HEK293 (cell line): Measurements from ENCODE around the gene HOXD12.
A peak's percentile ranks its signal among the peaks of the same experiment; 100 is the strongest.

Source experiments
- GLIS1 ChIP-seq: fragments of 450-650 bp; formaldehyde crosslinking; IDR thresholded peaks from 2 replicates; pipeline ENCODE4 v1.5.1; 2016; ENCODE audit warnings: missing biosample characterization, missing genetic modification characterization
- GLIS2 ChIP-seq: fragments of 450-650 bp; formaldehyde crosslinking; IDR thresholded peaks from 2 replicates; pipeline ENCODE4 v1.5.1; 2016; ENCODE audit warnings: missing biosample characterization, missing genetic modification characterization
- MZF1 ChIP-seq: fragments of 450-650 bp; formaldehyde crosslinking; IDR thresholded peaks from 2 replicates; pipeline ENCODE4 v1.5.1; 2017; ENCODE audit warnings: missing biosample characterization, missing genetic modification characterization, borderline replicate concordance
- OSR2 ChIP-seq: fragments of 450-650 bp; formaldehyde crosslinking; IDR thresholded peaks from 2 replicates; pipeline ENCODE4 v1.5.1; 2016; ENCODE audit warnings: missing biosample characterization, missing genetic modification characterization
- TRIM28 ChIP-seq: IDR thresholded peaks from 2 replicates; pipeline ENCODE4 v1.6.1; 2011; ENCODE audit warnings: low read length, control low read depth, borderline replicate concordance
- ZBTB7A ChIP-seq: fragments of 450-650 bp; formaldehyde crosslinking; IDR thresholded peaks from 2 replicates; pipeline ENCODE4 v1.5.1; 2016; ENCODE audit warnings: low read depth, missing biosample characterization, missing genetic modification characterization
- ZNF133 ChIP-seq: fragments of 450-650 bp; formaldehyde crosslinking; IDR thresholded peaks from 2 replicates; pipeline ENCODE4 v1.5.1; 2016; ENCODE audit warnings: missing biosample characterization, missing genetic modification characterization
- ZNF175 ChIP-seq: fragments of 450-650 bp; formaldehyde crosslinking; IDR thresholded peaks from 2 replicates; pipeline ENCODE4 v1.5.1; 2016; ENCODE audit warnings: missing biosample characterization, missing genetic modification characterization
- ZNF19 ChIP-seq: fragments of 450-650 bp; formaldehyde crosslinking; IDR thresholded peaks from 2 replicates; pipeline ENCODE4; 2016; ENCODE audit warnings: missing biosample characterization, missing genetic modification characterization, low read depth
- ZNF239 ChIP-seq: fragments of 450-650 bp; formaldehyde crosslinking; IDR thresholded peaks from 2 replicates; pipeline ENCODE4 v1.5.1; 2016; ENCODE audit warnings: missing biosample characterization, missing genetic modification characterization
- ZNF302 ChIP-seq: fragments of 450-650 bp; formaldehyde crosslinking; IDR thresholded peaks from 2 replicates; pipeline ENCODE4 v1.5.1; 2016; ENCODE audit warnings: missing biosample characterization, missing genetic modification characterization, low read depth
- ZNF341 ChIP-seq: fragments of 450-650 bp; formaldehyde crosslinking; IDR thresholded peaks from 2 replicates; pipeline ENCODE4; 2016; ENCODE audit warnings: low read depth, missing biosample characterization, missing genetic modification characterization
- ZNF416 ChIP-seq: fragments of 450-650 bp; formaldehyde crosslinking; IDR thresholded peaks from 2 replicates; pipeline ENCODE4 v1.5.1; 2016; ENCODE audit warnings: missing biosample characterization, missing genetic modification characterization
- ZNF48 ChIP-seq: fragments of 450-650 bp; formaldehyde crosslinking; IDR thresholded peaks from 2 replicates; pipeline ENCODE4 v1.5.1; 2016; ENCODE audit warnings: missing biosample characterization, missing genetic modification characterization
- ZNF501 ChIP-seq: fragments of 450-650 bp; formaldehyde crosslinking; IDR thresholded peaks from 2 replicates; pipeline ENCODE4 v1.5.1; 2016; ENCODE audit warnings: missing biosample characterization, missing genetic modification characterization
- ZNF596 ChIP-seq: fragments of 450-650 bp; IDR thresholded peaks from 2 replicates; pipeline ENCODE4 v1.5.0; 2018; ENCODE audit warnings: missing biosample characterization, mild to moderate bottlenecking, missing genetic modification characterization, moderate library complexity
- TF ChIP-seq, protein P1 (sequence below): fragments of 450-650 bp; formaldehyde crosslinking; IDR thresholded peaks from 2 replicates; pipeline ENCODE4 v1.5.1; 2016; ENCODE audit warnings: missing biosample characterization, missing genetic modification characterization
- TF ChIP-seq, protein P2 (sequence below): fragments of 450-650 bp; formaldehyde crosslinking; IDR thresholded peaks from 2 replicates; pipeline ENCODE4 v1.5.1; 2017; ENCODE audit warnings: missing biosample characterization, mild to moderate bottlenecking, missing genetic modification characterization, moderate library complexity
- TF ChIP-seq, protein P3 (sequence below): fragments of 450-650 bp; formaldehyde crosslinking; IDR thresholded peaks from 2 replicates; pipeline ENCODE4 v1.5.1; 2016; ENCODE audit warnings: missing biosample characterization, missing genetic modification characterization
- TF ChIP-seq, protein P4 (sequence below): fragments of 450-650 bp; IDR thresholded peaks from 2 replicates; pipeline ENCODE4 v1.5.1; 2018; ENCODE audit warnings: missing biosample characterization, mild to moderate bottlenecking, missing genetic modification characterization
- TF ChIP-seq, protein P5 (sequence below): fragments of 450-650 bp; formaldehyde crosslinking; IDR thresholded peaks from 2 replicates; pipeline ENCODE4 v1.5.1; 2016; ENCODE audit warnings: missing biosample characterization, missing genetic modification characterization
- TF ChIP-seq, protein P6 (sequence below): fragments of 450-650 bp; formaldehyde crosslinking; IDR thresholded peaks from 2 replicates; pipeline ENCODE4 v1.5.1; 2017; ENCODE audit warnings: missing biosample characterization, missing genetic modification characterization
- TF ChIP-seq, protein P7 (sequence below): fragments of 450-650 bp; formaldehyde crosslinking; IDR thresholded peaks from 2 replicates; pipeline ENCODE4 v1.5.1; 2016; ENCODE audit warnings: missing biosample characterization, missing genetic modification characterization, low read depth

HOXD12 gene

DNA sequence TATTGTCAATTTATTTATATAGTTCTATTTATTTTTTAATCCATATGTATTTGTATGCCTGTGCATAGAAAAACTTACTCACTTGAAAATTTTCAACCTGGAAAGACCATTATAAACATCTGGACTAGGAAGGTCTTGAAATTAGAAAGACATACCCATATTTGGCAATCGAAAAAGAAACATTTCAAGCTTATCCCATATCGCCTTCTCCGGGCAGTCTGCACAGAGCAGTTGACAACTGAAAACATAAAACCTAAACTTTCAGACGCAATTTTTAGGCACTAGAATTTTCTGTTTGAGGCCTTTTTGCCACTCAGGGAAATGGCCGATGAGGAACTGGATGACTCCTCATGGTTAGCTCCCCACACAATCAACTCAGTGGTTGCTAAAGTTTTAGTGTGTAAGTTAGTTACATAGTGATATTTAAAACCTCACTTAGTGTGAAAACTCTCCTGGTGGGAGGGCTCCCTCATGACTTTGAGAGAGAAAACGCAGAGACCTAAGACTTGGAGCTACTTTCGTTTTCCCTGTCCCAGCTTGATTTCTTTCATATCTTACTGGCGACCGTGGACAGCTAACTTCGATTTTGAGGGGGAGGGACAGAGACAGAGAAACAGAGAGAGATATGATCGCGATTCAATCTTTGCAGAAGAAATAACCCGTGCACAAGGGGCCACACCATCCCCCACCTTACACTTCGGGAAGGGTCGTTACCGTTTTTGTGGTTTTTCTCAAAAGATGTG, 3.2 kb upstream of the HOXD12 start (continued):
- TF ChIP-seq, protein P1, sequence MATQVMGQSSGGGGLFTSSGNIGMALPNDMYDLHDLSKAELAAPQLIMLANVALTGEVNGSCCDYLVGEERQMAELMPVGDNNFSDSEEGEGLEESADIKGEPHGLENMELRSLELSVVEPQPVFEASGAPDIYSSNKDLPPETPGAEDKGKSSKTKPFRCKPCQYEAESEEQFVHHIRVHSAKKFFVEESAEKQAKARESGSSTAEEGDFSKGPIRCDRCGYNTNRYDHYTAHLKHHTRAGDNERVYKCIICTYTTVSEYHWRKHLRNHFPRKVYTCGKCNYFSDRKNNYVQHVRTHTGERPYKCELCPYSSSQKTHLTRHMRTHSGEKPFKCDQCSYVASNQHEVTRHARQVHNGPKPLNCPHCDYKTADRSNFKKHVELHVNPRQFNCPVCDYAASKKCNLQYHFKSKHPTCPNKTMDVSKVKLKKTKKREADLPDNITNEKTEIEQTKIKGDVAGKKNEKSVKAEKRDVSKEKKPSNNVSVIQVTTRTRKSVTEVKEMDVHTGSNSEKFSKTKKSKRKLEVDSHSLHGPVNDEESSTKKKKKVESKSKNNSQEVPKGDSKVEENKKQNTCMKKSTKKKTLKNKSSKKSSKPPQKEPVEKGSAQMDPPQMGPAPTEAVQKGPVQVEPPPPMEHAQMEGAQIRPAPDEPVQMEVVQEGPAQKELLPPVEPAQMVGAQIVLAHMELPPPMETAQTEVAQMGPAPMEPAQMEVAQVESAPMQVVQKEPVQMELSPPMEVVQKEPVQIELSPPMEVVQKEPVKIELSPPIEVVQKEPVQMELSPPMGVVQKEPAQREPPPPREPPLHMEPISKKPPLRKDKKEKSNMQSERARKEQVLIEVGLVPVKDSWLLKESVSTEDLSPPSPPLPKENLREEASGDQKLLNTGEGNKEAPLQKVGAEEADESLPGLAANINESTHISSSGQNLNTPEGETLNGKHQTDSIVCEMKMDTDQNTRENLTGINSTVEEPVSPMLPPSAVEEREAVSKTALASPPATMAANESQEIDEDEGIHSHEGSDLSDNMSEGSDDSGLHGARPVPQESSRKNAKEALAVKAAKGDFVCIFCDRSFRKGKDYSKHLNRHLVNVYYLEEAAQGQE (tag by site-specific recombination): peak; percentile 74
- TF ChIP-seq ZNF341 (tag by site-specific recombination): no peak
- TF ChIP-seq ZNF48: no peak
- TF ChIP-seq, protein P2, sequence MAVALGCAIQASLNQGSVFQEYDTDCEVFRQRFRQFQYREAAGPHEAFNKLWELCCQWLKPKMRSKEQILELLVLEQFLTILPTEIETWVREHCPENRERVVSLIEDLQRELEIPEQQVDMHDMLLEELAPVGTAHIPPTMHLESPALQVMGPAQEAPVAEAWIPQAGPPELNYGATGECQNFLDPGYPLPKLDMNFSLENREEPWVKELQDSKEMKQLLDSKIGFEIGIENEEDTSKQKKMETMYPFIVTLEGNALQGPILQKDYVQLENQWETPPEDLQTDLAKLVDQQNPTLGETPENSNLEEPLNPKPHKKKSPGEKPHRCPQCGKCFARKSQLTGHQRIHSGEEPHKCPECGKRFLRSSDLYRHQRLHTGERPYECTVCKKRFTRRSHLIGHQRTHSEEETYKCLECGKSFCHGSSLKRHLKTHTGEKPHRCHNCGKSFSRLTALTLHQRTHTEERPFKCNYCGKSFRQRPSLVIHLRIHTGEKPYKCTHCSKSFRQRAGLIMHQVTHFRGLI (tag by site-specific recombination): no peak
- no peak for TF ChIP-seq ZBTB7A (tag by site-specific recombination)
- peak; percentile 20; the same call in 1 of the 2 replicates for TF ChIP-seq MZF1
- TF ChIP-seq ZNF175 (tag by site-specific recombination): no peak
- no peak for TF ChIP-seq ZNF19
- peak; percentile 48 for TF ChIP-seq GLIS1 (tag by site-specific recombination)
- TF ChIP-seq, protein P3, sequence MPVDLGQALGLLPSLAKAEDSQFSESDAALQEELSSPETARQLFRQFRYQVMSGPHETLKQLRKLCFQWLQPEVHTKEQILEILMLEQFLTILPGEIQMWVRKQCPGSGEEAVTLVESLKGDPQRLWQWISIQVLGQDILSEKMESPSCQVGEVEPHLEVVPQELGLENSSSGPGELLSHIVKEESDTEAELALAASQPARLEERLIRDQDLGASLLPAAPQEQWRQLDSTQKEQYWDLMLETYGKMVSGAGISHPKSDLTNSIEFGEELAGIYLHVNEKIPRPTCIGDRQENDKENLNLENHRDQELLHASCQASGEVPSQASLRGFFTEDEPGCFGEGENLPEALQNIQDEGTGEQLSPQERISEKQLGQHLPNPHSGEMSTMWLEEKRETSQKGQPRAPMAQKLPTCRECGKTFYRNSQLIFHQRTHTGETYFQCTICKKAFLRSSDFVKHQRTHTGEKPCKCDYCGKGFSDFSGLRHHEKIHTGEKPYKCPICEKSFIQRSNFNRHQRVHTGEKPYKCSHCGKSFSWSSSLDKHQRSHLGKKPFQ (tag by site-specific recombination): peak; percentile 97
- TF ChIP-seq, protein P4, sequence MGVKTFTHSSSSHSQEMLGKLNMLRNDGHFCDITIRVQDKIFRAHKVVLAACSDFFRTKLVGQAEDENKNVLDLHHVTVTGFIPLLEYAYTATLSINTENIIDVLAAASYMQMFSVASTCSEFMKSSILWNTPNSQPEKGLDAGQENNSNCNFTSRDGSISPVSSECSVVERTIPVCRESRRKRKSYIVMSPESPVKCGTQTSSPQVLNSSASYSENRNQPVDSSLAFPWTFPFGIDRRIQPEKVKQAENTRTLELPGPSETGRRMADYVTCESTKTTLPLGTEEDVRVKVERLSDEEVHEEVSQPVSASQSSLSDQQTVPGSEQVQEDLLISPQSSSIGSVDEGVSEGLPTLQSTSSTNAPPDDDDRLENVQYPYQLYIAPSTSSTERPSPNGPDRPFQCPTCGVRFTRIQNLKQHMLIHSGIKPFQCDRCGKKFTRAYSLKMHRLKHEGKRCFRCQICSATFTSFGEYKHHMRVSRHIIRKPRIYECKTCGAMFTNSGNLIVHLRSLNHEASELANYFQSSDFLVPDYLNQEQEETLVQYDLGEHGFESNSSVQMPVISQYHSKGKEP: no peak
- TF ChIP-seq ZNF302 (tag by site-specific recombination): no peak
- TF ChIP-seq ZNF133 (tag by site-specific recombination): no peak
- TF ChIP-seq, protein P5, sequence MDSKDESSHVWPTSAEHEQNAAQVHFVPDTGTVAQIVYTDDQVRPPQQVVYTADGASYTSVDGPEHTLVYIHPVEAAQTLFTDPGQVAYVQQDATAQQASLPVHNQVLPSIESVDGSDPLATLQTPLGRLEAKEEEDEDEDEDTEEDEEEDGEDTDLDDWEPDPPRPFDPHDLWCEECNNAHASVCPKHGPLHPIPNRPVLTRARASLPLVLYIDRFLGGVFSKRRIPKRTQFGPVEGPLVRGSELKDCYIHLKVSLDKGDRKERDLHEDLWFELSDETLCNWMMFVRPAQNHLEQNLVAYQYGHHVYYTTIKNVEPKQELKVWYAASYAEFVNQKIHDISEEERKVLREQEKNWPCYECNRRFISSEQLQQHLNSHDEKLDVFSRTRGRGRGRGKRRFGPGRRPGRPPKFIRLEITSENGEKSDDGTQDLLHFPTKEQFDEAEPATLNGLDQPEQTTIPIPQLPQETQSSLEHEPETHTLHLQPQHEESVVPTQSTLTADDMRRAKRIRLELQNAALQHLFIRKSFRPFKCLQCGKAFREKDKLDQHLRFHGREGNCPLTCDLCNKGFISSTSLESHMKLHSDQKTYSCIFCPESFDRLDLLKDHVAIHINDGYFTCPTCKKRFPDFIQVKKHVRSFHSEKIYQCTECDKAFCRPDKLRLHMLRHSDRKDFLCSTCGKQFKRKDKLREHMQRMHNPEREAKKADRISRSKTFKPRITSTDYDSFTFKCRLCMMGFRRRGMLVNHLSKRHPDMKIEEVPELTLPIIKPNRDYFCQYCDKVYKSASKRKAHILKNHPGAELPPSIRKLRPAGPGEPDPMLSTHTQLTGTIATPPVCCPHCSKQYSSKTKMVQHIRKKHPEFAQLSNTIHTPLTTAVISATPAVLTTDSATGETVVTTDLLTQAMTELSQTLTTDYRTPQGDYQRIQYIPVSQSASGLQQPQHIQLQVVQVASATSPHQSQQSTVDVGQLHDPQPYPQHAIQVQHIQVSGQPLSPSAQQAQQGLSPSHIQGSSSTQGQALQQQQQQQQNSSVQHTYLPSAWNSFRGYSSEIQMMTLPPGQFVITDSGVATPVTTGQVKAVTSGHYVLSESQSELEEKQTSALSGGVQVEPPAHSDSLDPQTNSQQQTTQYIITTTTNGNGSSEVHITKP (tag by site-specific recombination): peak; percentile 98; the same call in 1 of the 2 replicates
- TF ChIP-seq, protein P6, sequence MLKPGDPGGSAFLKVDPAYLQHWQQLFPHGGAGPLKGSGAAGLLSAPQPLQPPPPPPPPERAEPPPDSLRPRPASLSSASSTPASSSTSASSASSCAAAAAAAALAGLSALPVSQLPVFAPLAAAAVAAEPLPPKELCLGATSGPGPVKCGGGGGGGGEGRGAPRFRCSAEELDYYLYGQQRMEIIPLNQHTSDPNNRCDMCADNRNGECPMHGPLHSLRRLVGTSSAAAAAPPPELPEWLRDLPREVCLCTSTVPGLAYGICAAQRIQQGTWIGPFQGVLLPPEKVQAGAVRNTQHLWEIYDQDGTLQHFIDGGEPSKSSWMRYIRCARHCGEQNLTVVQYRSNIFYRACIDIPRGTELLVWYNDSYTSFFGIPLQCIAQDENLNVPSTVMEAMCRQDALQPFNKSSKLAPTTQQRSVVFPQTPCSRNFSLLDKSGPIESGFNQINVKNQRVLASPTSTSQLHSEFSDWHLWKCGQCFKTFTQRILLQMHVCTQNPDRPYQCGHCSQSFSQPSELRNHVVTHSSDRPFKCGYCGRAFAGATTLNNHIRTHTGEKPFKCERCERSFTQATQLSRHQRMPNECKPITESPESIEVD (tag by site-specific recombination): peak; percentile 89
- TF ChIP-seq TRIM28: peak; percentile 11; the same call in 1 of the 2 replicates
- TF ChIP-seq OSR2 (tag by site-specific recombination): no peak
- no peak for TF ChIP-seq ZNF416
- TF ChIP-seq GLIS2 (tag by site-specific recombination): no peak
- TF ChIP-seq ZNF596: no peak
- TF ChIP-seq, protein P7, sequence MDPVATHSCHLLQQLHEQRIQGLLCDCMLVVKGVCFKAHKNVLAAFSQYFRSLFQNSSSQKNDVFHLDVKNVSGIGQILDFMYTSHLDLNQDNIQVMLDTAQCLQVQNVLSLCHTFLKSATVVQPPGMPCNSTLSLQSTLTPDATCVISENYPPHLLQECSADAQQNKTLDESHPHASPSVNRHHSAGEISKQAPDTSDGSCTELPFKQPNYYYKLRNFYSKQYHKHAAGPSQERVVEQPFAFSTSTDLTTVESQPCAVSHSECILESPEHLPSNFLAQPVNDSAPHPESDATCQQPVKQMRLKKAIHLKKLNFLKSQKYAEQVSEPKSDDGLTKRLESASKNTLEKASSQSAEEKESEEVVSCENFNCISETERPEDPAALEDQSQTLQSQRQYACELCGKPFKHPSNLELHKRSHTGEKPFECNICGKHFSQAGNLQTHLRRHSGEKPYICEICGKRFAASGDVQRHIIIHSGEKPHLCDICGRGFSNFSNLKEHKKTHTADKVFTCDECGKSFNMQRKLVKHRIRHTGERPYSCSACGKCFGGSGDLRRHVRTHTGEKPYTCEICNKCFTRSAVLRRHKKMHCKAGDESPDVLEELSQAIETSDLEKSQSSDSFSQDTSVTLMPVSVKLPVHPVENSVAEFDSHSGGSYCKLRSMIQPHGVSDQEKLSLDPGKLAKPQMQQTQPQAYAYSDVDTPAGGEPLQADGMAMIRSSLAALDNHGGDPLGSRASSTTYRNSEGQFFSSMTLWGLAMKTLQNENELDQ (tag by site-specific recombination): no peak
- TF ChIP-seq ZNF239 (tag by site-specific recombination): no peak
- 0 out of 2 replicates have a peak, but pooled peaks have one; percentile 23 for TF ChIP-seq ZNF501 (tag by site-specific recombination)
- TF ChIP-seq, all 188 proteins: peak for 12
